Vagina (tissue), 2 donors: Measurements from ENCODE around the gene TGFB2.

Source experiments
- POLR2A ChIP-seq, 2 donors: fragments of 450-650 bp; IDR thresholded peaks; one replicate each; pipeline ENCODE4 v1.6.1; 2017; ENCODE audit warnings: antibody characterized with exemption in 2 of 2, mild to moderate bottlenecking in 2 of 2, moderate library complexity in 2 of 2
- TF ChIP-seq, protein P1 (sequence below), 3 experiments: fragments of 450-650 bp in 2 of 3; fragments of 200-600 bp in 1 of 3; sonication (generic) in 1 of 3; IDR thresholded peaks; one replicate each; pipeline ENCODE4 v1.5.1; 2017 to 2019; ENCODE audit warnings: antibody characterized with exemption in 3 of 3, mild to moderate bottlenecking in 2 of 3, moderate library complexity in 2 of 3

GRCh38 chr1:218369688-218370511 is 24.8 kb downstream of the TGFB2 start:
- TF ChIP-seq, protein P1, sequence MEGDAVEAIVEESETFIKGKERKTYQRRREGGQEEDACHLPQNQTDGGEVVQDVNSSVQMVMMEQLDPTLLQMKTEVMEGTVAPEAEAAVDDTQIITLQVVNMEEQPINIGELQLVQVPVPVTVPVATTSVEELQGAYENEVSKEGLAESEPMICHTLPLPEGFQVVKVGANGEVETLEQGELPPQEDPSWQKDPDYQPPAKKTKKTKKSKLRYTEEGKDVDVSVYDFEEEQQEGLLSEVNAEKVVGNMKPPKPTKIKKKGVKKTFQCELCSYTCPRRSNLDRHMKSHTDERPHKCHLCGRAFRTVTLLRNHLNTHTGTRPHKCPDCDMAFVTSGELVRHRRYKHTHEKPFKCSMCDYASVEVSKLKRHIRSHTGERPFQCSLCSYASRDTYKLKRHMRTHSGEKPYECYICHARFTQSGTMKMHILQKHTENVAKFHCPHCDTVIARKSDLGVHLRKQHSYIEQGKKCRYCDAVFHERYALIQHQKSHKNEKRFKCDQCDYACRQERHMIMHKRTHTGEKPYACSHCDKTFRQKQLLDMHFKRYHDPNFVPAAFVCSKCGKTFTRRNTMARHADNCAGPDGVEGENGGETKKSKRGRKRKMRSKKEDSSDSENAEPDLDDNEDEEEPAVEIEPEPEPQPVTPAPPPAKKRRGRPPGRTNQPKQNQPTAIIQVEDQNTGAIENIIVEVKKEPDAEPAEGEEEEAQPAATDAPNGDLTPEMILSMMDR (IDR thresholded peaks at IDR 0.05): no peak
- TF ChIP-seq POLR2A (IDR thresholded peaks at IDR 0.05): no peak
